ENCODE results near the gene SMIM36.
"Not testable (repeated sequence)": the region's sequence is repeated elsewhere in the genome, so short reads cannot be mapped to it uniquely, and the experiment has no call there.

Gene SMIM36

GRCh38 chr17:55433029-55433628 lies 78.1 kb downstream of the SMIM36 start:
- no peak for DNase-seq

- no peak for DNase-seq
Measured at GRCh38 chr17:55432358-55433028, 78.8 kb downstream of the SMIM36 start.

- DNase-seq, result not testable (repeated sequence)
Measured at GRCh38 chr17:55431914-55432313, 79.3 kb downstream of the SMIM36 start.

DNA sequence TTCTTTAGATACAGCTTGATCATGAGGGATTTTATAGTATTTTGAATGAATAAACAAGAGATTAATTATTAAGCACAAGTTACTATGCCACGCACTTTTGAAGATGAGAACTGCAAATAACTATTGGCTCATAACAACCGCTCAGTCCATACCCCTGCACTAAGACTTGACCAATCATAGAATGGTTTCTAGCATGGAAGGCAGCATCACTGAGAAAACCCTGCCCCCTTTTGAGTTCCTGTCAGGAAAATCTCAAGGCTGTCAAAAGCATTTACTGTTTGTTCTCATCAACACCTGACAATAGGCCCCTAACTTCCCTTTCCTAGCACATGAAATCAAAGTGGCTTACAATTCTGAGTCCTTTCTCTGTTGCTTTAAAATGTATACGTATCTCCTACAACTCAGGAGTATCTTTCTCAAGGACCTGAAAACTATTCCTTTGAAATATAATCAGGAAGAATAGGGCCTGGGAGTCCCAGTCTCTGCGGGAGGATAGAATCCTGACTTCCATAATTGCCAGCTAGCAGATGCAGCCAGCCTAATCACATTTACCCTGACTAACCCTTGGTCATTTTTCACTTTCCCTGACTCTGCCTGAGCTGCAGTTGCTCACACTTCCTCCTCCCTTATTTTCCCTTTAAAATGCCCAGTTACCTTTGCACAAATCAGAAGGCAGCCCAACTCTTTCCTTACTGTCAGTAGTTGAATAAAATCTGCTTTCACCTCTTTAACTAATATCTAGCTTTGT lies 80.5 kb downstream of the SMIM36 start:
- no peak for DNase-seq

DNA sequence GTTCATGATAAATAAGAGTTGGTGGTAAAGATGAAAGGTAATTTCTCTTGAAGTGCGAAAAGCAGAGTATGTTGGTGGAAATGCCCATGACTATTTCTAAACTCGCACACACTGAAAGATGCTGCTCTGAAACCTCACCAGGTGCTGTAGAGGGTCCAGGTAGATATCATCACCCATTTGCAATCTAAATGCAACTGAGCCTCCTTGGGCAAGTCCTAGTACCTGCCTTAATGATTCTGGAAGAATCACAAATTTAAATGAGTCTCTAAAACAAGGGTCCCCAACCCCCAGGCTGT lies 83.7 kb downstream of the SMIM36 start:
- DNase-seq, result no peak

DNA sequence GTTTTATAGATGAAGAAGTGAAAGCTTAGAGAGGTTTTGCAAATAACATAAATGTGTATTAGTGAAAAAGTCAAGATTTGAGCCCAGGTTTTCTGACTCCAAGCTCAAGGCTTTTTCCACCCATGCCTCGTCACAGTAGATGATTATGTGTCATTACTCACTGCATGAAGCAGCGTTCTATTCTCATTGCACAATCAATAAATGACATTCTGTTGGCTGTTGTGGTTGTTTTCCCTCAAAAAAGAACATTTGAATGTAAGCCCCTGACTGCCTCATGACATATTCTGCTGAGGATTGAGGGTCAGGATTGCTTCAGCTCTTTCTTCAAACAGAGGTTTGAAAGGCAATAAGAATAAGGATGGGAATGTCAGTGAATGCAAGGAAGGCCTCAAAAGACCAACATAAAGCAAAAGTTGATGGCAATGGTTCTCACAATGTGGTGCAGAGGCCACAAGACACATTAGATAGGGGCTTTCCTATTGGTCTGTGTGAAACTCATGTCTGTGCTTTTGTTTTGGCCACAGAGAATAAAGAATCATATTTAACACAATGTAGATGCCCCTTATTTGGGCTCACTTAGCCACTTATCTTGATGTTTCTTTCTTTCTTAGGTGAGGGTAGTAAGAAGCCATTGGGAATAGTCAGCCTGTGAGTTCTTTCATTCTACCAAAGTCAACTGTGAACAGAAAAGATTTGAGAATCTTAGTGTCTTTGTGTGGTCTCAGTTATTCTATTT lies 84.2 kb downstream of the SMIM36 start:
- DNase-seq, result no peak

DNA sequence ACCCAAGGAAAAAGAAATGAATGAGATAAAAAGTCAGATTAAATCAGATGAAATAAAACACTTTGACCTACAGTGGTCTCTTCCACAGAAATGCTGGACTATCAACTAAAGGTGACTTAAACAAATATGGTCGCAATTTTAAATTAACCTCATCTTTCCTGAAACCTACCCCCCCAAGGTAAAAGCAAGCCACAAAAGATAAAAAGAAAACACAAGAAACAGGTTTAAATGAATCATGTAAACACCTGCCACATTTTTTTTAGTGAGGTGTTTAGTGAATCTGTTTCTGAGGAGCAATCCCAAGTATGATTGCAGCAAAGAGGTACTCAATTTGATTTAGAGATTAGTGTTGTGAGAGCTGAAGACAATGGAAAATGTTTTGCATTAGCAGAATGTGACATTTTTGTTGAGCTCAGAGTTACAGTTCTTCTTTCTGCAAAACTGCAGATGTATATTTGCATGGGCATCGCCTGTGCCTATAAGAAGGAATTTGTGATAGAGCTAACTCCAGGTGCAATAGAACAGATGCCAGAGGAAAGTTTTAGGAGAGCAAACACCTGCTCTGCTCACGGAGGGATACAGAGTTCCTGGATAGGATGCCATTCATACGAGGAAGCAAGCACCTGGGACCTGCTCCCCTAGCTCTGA lies 86.2 kb downstream of the SMIM36 start:
- DNase-seq, result no peak

DNA sequence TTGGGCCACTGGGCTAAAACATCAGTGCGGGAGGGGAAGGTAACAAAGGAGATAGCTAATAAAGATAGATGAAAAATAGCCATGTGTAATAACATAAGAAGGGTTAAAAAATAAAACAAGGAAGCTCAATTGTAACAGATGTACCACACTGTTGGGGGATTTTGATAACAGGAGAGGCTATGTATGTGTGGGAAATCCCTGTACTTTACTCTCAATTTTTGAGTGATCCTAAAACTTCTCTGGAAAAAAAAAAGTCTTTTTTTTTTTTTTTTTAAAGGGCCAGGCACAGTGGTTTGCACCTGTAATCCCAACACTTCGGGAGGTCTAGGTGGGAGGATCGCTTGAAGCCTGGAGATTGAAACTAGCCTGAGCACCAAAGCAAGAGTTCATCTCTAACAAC lies 87.7 kb downstream of the SMIM36 start:
- DNase-seq, result no peak

DNA sequence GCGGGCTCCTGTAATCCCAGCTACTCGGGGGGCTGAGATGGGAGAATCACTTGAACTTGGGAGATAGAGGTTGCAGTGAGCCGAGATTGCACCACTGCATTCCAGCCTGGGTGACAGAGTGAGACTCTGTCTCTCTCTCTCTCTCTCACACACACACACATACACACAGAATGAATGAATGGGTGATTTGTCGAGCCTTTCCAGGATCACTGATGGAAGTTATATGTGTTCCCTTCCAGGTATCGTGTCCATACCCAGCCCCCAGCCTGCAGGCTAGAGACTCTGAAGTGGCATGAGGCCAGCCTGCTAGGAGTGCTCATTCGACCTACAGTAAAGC lies 88.5 kb downstream of the SMIM36 start:
- DNase-seq, result not testable (repeated sequence)

DNA sequence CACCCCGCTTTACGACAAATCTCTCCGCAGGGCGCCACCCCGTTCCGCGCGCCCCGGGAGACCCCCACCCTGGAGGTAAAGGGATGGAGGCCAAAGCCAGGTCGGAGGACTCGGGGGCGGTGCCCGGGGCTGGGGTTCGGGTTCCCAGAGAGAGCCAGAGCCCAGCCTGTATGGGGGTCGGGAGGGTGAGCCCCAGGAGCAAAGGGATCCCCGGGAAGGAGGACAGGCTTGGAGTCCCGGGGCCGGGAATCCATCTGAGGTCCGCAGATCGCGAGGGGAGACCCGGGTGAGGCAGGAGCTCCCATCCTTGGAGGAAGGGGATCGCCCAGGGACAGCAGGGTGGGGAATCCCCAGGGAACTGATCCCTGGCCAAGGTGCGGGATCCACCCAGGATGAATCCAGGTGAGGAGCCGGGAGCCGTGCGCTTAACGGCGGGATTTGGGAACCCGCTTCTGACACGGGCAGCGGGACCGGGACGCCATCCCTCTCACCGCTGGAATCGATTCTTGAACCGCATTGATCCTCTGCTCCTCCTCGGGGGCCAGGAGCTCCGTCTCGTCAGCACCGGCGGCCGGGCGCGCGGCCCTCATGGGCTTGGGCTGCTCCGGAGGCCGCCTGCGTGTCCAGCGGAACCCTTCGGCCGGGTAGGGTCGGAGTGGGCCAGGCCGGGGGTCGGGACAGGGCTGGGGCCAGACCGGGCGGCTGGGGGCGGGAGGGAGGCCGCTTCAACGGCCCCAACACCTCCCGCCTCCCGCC lies 89.9 kb downstream of the SMIM36 start, which contains the start of gene MMD:
MMD (minus strand) TSS at position 657 of the 756 bp plus-strand sequence; CDS start at position 517, 140 bp downstream.
- no peak for DNase-seq

DNA sequence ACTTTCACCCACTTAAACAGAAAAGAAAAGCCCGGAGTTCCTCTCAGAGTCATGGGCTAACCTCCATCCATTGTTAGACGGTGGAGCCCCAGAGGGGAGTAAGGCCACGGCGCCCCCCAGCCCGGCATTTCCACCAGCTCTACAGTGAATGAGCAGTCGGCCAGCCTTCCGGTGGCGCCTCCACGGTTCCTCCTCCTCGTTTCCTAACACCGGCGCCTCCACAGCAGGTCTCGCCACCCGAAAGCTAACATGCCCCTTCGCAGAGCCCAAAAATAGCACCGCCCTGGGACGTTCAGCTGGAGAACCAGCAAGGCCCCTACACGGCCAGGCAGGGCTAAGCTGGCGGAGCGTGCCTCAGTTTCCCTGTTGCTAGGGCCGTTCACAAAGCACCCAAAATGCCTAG lies 90.5 kb downstream of the SMIM36 start:
- no peak for DNase-seq

DNA sequence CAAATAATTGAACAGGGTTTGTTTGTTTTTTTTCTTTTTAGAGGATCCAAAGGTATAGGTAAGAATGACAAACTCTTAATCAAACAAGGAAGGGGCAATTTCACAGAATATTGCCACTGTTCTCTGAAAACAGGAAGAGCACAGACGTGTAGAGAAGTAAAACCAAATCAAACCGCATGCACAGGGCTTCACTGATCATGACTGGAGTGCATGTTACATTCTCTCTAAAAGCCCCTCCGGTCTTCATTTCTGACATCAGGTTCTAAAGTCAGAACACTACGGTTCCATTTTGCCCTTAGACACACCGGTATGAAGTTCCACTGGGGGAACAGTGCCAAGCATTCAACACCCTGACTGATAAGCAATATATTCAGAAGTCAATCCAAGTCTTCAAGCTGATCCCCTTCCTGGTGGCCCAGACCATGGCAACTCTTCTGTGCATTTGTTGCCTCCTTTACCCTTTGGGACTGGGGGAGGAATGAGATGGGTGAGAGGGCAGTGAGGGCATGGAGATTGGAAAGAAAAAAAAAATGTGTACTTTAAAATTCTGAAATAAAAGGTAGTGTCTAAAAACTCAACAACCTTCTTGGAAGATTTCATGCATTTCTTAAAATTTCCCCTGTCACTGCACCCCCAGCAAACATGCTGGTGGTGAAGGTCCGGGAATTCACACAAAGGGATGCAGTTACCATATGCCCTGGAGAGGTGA lies 91.0 kb downstream of the SMIM36 start:
- DNase-seq, result no peak

- no peak for DNase-seq
Measured at GRCh38 chr17:55418369-55419268, 92.6 kb downstream of the SMIM36 start.

DNA sequence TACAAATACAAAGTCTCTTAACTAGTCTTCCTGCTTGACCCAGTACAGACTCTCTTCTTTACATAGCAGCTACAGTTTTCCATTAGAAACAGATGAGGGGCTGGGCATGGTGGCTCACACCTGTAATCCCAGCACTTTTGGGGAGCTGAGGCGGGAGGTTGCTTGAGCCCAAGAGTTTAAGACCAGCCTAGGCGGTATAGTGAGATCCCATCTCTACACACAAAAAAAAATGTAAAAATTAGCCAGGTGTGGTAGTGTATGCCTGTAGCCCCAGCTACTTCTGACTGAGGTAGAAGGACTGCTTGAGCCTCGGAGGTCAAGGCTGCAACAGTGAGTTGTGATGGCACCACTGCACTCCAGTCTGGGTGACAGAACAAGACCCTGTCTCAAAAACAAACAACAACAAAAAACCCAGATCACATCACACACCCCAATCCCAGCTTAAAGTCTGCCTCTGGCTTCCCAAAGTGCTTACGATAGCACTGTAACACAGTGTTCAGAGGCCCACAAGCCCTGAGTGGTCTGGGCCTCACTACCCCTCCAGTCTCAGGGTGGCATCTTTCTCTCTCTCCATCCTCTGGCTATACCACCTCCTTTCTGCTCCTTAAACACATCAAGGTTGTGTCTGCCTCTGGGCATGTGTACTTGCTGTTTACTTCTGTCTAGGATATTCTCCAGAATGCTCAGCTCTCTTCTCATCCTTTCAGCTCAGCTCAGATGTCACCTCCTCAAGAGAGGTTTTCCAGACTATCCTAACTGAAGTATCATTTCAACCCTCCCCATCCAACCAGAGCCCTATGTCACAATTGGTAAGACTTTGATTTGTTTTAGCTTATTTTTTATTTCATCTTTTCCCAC lies 93.6 kb downstream of the SMIM36 start:
- no peak for DNase-seq

DNA sequence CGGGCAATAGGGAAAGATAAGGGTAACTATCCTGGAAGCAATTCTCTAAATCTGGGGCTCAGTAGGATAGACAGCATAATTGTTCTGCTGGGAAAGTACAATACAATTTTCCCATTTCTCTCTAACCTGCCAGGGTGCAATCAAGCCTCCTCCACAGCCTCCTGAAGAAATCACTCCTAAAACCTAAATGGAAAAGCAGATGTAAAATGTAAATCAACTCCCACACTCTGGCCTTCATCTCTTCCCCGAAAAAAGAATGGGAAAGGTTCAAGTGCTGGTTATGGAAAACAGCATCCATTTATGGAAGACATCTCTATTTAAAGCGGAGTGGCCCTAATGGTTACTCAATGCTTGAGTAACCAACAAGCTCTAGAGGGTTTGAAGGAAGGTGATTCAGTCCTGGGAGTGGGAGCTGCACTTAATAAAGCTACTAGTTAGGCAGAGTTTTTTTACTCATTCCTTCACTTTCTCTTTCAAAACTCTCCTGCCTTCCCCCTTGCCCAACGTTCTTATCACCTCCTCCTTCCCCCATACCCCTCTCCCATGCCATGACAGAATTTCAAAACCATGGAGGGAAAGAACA lies 94.7 kb downstream of the SMIM36 start:
- DNase-seq, result no peak

- no peak for DNase-seq
Measured at GRCh38 chr17:55416000-55416399, 95.3 kb downstream of the SMIM36 start.

- DNase-seq, result no peak
Measured at GRCh38 chr17:55414983-55415382, 96.3 kb downstream of the SMIM36 start.

- no peak for DNase-seq
Measured at GRCh38 chr17:55413825-55414489, 97.3 kb downstream of the SMIM36 start.

DNA sequence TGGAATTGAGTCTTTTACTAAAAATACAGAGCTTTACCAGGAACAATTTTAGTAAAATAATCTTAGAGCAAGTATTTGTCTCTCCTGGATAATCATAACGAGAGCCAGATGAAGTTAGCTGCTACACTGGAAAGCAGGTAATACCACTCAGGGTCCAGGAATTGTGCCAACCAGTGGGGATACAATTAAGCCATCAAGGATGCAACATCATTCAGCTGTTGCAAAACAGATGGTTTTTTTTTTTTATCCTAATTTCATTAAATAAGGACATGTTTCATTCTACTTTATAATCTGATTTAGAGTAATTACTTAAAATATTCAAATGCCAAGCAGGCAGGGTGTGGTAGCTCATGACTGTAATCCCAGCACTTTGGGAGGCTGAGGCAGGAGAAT lies 99.8 kb downstream of the SMIM36 start:
- no peak for DNase-seq

Data from DMS153 (cell line).